HG03565 (cell line): ENCODE measurements around the gene MAN2A2.

Experiments
- ATAC-seq: cut with Tn5 transposase; IDR thresholded peaks from one replicate; pipeline ENCODE4 v1.9.1; 2021; ENCODE audit warnings: mild to moderate bottlenecking, moderate library complexity; ENCODE audit not compliant: unreplicated experiment

Gene MAN2A2

DNA sequence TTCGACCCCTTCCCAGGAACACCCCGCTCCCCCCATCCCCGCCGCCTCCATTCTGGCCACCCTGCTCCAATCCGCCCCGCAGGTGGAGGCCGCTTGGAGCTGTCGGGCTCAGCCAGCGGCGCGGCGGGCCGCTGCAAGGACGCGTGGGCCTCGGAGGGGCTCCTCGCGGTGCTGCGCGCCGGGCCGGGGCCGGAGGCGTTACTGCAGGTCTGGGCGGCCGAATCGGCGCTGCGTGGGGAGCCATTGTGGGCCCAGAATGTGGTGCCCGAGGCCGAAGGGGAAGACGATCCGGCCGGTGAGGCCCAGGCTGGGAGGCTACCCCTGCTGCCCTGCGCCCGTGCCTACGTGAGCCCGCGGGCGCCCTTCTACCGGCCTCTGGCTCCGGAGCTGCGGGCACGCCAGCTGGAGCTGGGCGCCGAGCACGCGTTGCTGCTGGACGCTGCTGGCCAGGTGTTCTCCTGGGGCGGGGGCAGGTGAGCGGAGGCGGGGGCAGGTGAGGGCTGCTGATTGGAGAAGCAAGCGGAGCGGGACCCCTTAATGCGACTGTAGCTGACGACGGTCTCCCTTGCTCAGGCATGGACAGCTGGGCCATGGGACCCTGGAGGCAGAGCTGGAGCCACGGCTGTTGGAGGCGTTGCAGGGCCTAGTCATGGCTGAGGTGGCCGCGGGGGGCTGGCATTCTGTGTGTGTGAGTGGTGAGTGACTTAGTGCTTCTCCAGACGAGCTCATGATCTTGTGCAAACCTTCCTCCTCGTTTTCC, 54.1 kb downstream of the MAN2A2 start:
- no peak for ATAC-seq

- ATAC-seq: no peak
Observed at GRCh38 chr15:90957791-90958190, 54.7 kb downstream of the MAN2A2 start.

GRCh38 chr15:90959028-90959595, 56.0 kb downstream of the MAN2A2 start:
- no peak for ATAC-seq

DNA sequence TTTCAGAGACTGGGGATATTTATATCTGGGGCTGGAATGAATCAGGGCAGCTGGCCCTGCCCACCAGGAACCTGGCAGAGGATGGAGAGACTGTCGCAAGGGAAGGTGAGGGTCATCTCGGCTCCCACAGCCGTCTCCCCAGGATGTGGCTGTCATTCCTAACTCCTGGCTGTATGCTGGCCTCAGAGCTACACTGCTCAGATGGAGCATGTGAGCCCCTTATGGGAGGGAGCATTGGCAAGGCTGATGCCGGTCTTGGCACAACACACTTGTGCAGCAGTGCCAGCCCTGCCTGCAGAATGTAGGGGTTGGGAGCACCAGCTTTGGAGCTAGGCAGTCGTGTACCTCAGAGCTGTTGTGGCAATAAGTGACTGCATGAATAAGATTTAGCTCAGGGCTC, 56.8 kb downstream of the MAN2A2 start:
- no peak for ATAC-seq

GRCh38 chr15:90960298-90961091, 57.4 kb downstream of the MAN2A2 start:
- no peak for ATAC-seq

GRCh38 chr15:90962021-90962420, 58.9 kb downstream of the MAN2A2 start:
- ATAC-seq: no peak

DNA sequence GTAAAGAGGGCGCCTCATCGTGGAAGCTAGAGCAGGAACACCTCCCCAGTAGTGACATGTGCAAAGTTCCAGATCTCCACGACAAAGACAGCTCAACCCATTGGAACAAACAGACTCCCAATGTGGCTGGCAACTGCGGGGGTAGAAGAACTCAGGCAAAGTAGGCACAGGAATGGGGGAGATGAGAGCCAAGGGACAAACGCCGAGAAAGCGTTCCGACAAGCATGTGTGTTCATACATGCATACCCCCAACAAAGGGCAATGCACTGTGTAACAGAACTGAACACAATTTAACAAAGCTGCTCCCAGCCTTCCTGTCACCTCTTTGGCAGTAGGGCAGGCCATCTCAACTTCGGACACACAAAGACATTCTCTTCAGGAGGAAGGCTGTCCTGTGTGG, 63.2 kb downstream of the MAN2A2 start:
- no peak for ATAC-seq

DNA sequence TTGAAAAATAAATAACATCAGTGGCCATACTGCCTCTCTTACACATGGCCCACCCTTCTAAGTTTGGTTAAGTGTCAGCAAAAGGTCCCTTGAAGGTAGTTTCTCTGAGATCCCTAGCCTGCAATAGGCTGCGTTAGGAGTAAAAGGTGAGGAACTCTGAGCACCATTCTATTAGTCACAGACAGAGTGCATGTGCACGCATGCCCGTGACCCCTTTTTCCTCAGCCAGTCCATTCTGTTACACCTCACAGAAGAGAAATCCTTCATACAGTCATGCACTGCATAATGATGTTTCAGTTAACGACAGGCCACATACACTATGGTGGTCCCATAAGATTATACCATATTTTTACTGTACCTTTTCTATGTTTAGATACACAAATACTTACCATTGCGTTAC, 64.1 kb downstream of the MAN2A2 start:
- ATAC-seq: no peak

- ATAC-seq: no peak
Observed at GRCh38 chr15:90968434-90968833, 65.3 kb downstream of the MAN2A2 start.

DNA sequence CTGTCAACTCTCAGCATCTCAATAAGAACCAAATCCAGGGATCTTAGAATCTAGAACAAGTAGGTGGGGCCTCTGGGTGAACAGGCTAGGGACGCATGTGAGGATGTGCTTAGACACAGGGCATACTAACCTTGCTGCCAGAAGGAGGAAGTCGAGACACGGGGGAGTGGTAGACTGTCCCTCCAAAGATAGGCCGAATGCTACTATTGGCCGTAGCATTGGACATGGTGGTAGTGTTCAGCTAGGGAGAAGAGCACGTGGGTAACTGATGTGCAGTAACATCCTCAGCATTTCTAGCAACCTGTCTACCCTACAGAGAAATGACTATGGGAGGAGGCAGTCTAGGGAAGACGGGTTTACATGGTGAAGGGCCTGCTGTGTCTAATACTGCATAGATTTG, 67.2 kb downstream of the MAN2A2 start:
- no peak for ATAC-seq

DNA sequence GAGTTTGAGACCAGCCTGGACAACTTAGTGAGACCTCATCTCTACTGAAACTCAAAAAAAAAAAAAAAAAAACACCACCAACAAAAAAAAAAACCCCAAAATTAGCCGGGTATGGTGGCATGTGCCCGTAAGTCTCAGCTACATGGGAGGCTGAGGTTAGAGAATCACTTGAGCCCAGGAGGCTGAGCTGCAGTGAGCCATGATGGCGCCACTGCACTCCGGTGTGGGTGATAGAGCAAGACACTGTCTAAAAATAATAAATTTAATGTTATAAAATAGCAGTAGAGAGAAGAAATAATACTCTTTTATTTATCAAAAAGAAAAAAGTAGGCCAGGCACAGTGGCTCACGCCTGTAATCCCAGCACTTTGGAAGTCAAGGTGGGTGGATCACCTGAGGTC, 69.0 kb downstream of the MAN2A2 start:
- ATAC-seq: no peak
